Liver (tissue), 9 donors: Measurements from ENCODE around the gene ACKR2. TPM values are rescaled to one million over a fixed set of nuclear protein-coding genes. Genes with fewer than 3 reads are reported as not detected.

Experiments
- DNase-seq: peaks from one replicate; pipeline ENCODE4 v3.0.0-alpha.2; 2017; ENCODE audit warnings: low spot score
- H3K27ac ChIP-seq, 2 donors: one replicate each; pipeline ENCODE4 v1.7.0; 2013; ENCODE audit warnings: inconsistent platforms in 2 of 2, low read length in 2 of 2, control low read depth in 1 of 2, low read depth in 1 of 2, mild to moderate bottlenecking in 1 of 2
- H3K27me3 ChIP-seq, 4 donors: one replicate each; pipeline versions ENCODE4 v1.6.1 to v1.7.0; 2013; ENCODE audit warnings: low read length in 3 of 4, inconsistent platforms in 1 of 4, mild to moderate bottlenecking in 1 of 4, moderate library complexity in 1 of 4; ENCODE audit not compliant: control insufficient read depth in 4 of 4, insufficient read depth in 4 of 4
- H3K36me3 ChIP-seq, 4 donors: one replicate each; pipeline versions ENCODE4 v1.6.1 to v1.7.0; 2013; ENCODE audit warnings: low read length in 3 of 4, mild to moderate bottlenecking in 3 of 4, low read depth in 1 of 4, moderate library complexity in 1 of 4; ENCODE audit not compliant: control insufficient read depth in 4 of 4, insufficient read depth in 3 of 4
- H3K4me1 ChIP-seq, 4 donors: one replicate each; pipeline versions ENCODE4 v1.6.1 to v1.7.0; 2013; ENCODE audit warnings: low read length in 3 of 4, mild to moderate bottlenecking in 3 of 4, moderate library complexity in 1 of 4; ENCODE audit not compliant: control insufficient read depth in 4 of 4, insufficient read depth in 4 of 4
- H3K4me3 ChIP-seq, 3 donors: one replicate each; pipeline versions ENCODE4 v1.6.1 to v1.7.0; 2013; ENCODE audit warnings: low read length in 3 of 3, control low read depth in 1 of 3, low read depth in 1 of 3, mild to moderate bottlenecking in 1 of 3
- H3K9ac ChIP-seq, 2 donors: one replicate each; pipeline ENCODE4 v1.7.0; 2013; ENCODE audit warnings: low read length in 2 of 2, mild to moderate bottlenecking in 2 of 2, moderate library complexity in 2 of 2, control low read depth in 1 of 2, low read depth in 1 of 2
- H3K9me3 ChIP-seq, 4 donors: one replicate each; pipeline versions ENCODE4 v1.6.1 to v1.7.0; 2013; ENCODE audit warnings: low read length in 3 of 4; ENCODE audit not compliant: control insufficient read depth in 4 of 4
- ATF3 ChIP-seq: IDR thresholded peaks from 2 replicates; pipeline ENCODE4 v1.6.1; 2016; ENCODE audit warnings: antibody characterized with exemption
- CTCF ChIP-seq: fragments of 150-350 bp; IDR thresholded peaks from 2 replicates; pipeline ENCODE4 v1.5.1; 2017; ENCODE audit warnings: improper control_type of control experiment, low read depth, low read length; ENCODE audit not compliant: missing input control
- EGR1 ChIP-seq, 2 donors: IDR thresholded peaks; 2 replicates each; pipeline ENCODE4 v1.6.1; 2016 to 2018; ENCODE audit warnings: antibody characterized with exemption in 2 of 2, low read depth in 2 of 2
- FOXA1 ChIP-seq: IDR thresholded peaks from 2 replicates; pipeline ENCODE4 v1.6.1; 2016; ENCODE audit warnings: antibody characterized with exemption
- FOXA2 ChIP-seq: IDR thresholded peaks from 2 replicates; pipeline ENCODE4 v1.6.1; 2016; ENCODE audit warnings: antibody characterized with exemption
- GABPA ChIP-seq, 2 donors: IDR thresholded peaks in 1 of 2; conservative IDR thresholded peaks in 1 of 2; 2 replicates each; pipeline ENCODE4 v1.6.1; 2016; ENCODE audit warnings: antibody characterized with exemption in 2 of 2, mild to moderate bottlenecking in 1 of 2, moderate library complexity in 1 of 2
- HNF4A ChIP-seq, 2 donors: conservative IDR thresholded peaks; 2 replicates each; pipeline ENCODE4 v1.6.1; 2016; ENCODE audit warnings: antibody characterized with exemption in 2 of 2, mild to moderate bottlenecking in 2 of 2
- HNF4G ChIP-seq: IDR thresholded peaks from 2 replicates; pipeline ENCODE4 v1.6.1; 2016; ENCODE audit warnings: antibody characterized with exemption
- JUND ChIP-seq, 2 donors: IDR thresholded peaks; 2 replicates each; pipeline ENCODE4 v1.6.1; 2016; ENCODE audit warnings: antibody characterized with exemption in 2 of 2
- MAX ChIP-seq: IDR thresholded peaks from 2 replicates; pipeline ENCODE4 v1.6.1; 2016; ENCODE audit warnings: antibody characterized with exemption
- NR2F2 ChIP-seq: IDR thresholded peaks from 2 replicates; pipeline ENCODE4 v1.6.1; 2016; ENCODE audit warnings: antibody characterized with exemption
- RAD21 ChIP-seq, 2 donors: IDR thresholded peaks; 2 replicates each; pipeline ENCODE4 v1.6.1; 2016; ENCODE audit warnings: antibody characterized with exemption in 2 of 2, mild to moderate bottlenecking in 2 of 2
- REST ChIP-seq: IDR thresholded peaks from 2 replicates; pipeline ENCODE4 v1.6.1; 2016; ENCODE audit warnings: antibody characterized with exemption, mild to moderate bottlenecking
- RXRA ChIP-seq, 2 donors: IDR thresholded peaks; 2 replicates each; pipeline ENCODE4 v1.6.1; 2017 to 2018; ENCODE audit warnings: antibody characterized with exemption in 2 of 2, mild to moderate bottlenecking in 1 of 2
- SP1 ChIP-seq: IDR thresholded peaks from 2 replicates; pipeline ENCODE4 v1.6.1; 2018; ENCODE audit warnings: antibody characterized with exemption, mild to moderate bottlenecking
- TAF1 ChIP-seq: conservative IDR thresholded peaks from 2 replicates; pipeline ENCODE4 v1.6.1; 2016; ENCODE audit warnings: antibody characterized with exemption, mild to moderate bottlenecking
- YY1 ChIP-seq: IDR thresholded peaks from 2 replicates; pipeline ENCODE4 v1.6.1; 2016; ENCODE audit warnings: antibody characterized with exemption, mild to moderate bottlenecking
- ZBTB33 ChIP-seq: IDR thresholded peaks from 2 replicates; pipeline ENCODE4 v1.6.1; 2016; ENCODE audit warnings: antibody characterized with exemption
- WGBS: extraction: QIAGEN DNeasy Blood & Tissue Kit; methylation state at CpG from one replicate; pipeline ENCODE4 v1.1.7; 2013; 5-methylcytosine and 5-hydroxymethylcytosine counted together
- polyA plus RNA-seq, 2 donors: library from polyadenylated mRNA; stranded (reverse) in 1 of 2; unstranded in 1 of 2; fragments of 200-250 nt in 1 of 2; fragments of >200 nt in 1 of 2; fragmentation: Nextera tagmentation in 1 of 2; extraction: Ambion mirVana in 1 of 2; gene quantifications; one replicate each; pipeline versions ENCODE4 v1.2.1 to v1.2.3, GENCODE V29; 2013 to 2015
- total RNA-seq, 2 donors: library from RNA; depleted of rRNA; stranded (reverse); fragments of >200 nt; gene quantifications; one replicate each; pipeline ENCODE4 v1.2.3, GENCODE V29; 2014
- donor health status: healthy.
- donor health status: healthy.
- donor health status: healthy.
- donor health status: healthy.
- donor health status: healthy.

Gene ACKR2
- total and polyA plus RNA-seq, 4 donors = 7.3 to 19.3 (median 10.8) TPM

- TF ChIP-seq REST (no peak), MAX (no peak)
Observed at GRCh38 chr3:42892169-42892568, 82.9 kb downstream of the ACKR2 start (continued).

GRCh38 chr3:42892807-42893206 is 83.6 kb downstream of the ACKR2 start:
- TF ChIP-seq ZBTB33 (no peak), YY1 (no peak), RAD21 (IDR thresholded peaks at IDR 0.05) (no peak), HNF4G (no peak), MAX (no peak), NR2F2 (no peak), JUND (IDR thresholded peaks at IDR 0.05) (no peak), FOXA1 (no peak), REST (no peak), SP1 (no peak), CTCF (no peak), ATF3 (no peak), EGR1 (IDR thresholded peaks at IDR 0.05; ENCODE audit: low read depth in 2 of 2) (no peak), GABPA (IDR thresholded peaks at IDR 0.05 in 1 of 2, conservative IDR thresholded peaks at IDR 0.05 in 1 of 2) (no peak), TAF1 (no peak), FOXA2 (no peak), HNF4A (conservative IDR thresholded peaks at IDR 0.05) (no peak), RXRA (IDR thresholded peaks at IDR 0.05) (no peak)
- WGBS = 91% methylated on average over 1 of the region's 1 CpG
- no peaks in the 10 kb centered on the region for H3K27me3 ChIP-seq

More at GRCh38 chr3:42892807-42893206, 83.6 kb downstream of the ACKR2 start:
- no peak for DNase-seq
- Histone ChIP-seq H3K27ac (no peak overlapping the region), H3K4me1 (no peaks in the 10 kb centered on the region), H3K9me3 (no peaks in the 10 kb centered on the region), H3K36me3 (no peaks in the 10 kb centered on the region), H3K9ac (no peak overlapping the region), H3K4me3 (no peak overlapping the region)
